Measurements from ENCODE around the gene ATF6B.
"Not testable (repeated sequence)": the region's sequence is repeated elsewhere in the genome, so short reads cannot be mapped to it uniquely, and the experiment has no call there.

The ATF6B gene

GRCh38 chr6:32079566-32080290 lies 48.3 kb downstream of the ATF6B start:
- no peak for DNase-seq

- DNase-seq: no peak
Measured at GRCh38 chr6:32076321-32076809, 51.7 kb downstream of the ATF6B start.

- no peak for DNase-seq
Measured at GRCh38 chr6:32075781-32076180, 52.3 kb downstream of the ATF6B start.

- no peak for DNase-seq
Measured at GRCh38 chr6:32074996-32075532, 53.0 kb downstream of the ATF6B start.

- no peak for DNase-seq
Measured at GRCh38 chr6:32073613-32074012, 54.4 kb downstream of the ATF6B start.

- no peak for DNase-seq
Measured at GRCh38 chr6:32073101-32073500, 54.9 kb downstream of the ATF6B start.

DNA sequence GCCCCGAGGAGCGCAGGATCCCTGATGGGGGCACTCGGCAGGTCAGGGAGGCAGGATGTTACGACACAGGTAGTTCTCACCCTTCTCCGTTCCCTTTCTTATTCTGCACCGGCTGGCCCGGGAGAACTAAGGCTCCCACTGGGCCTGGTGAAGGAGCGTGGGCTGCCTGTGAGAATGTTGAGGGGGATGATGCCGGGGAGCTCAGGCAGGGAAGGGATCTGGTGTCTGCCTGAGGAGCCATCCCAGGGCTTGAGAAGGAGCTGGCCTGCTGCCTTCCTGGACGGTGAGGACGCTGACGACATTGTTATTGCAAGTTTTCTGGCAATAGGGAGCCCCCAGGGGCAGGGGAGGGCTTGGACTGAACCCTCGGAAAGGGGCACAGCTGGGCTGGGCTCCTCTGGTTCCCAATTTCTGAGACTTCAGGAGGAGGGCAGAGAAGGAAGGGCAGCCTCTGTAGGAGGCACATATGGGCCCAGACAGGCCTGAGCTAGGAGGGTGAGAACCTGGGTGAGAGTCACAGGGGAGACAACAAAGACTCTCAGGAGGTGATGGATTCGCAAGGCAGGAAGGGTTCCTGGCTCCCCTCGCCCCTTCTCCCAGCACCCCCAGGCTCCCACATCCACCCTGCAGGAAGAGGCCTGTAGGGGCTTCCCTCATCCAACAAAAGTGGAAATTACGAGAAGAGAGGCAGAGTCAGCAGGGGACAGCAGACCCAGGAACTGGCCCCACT lies 57.1 kb downstream of the ATF6B start:
- no peak for DNase-seq

GRCh38 chr6:32069878-32070515 lies 58.0 kb downstream of the ATF6B start:
- DNase-seq: no peak

- DNase-seq: no peak
Measured at GRCh38 chr6:32069460-32069859, 58.6 kb downstream of the ATF6B start.

DNA sequence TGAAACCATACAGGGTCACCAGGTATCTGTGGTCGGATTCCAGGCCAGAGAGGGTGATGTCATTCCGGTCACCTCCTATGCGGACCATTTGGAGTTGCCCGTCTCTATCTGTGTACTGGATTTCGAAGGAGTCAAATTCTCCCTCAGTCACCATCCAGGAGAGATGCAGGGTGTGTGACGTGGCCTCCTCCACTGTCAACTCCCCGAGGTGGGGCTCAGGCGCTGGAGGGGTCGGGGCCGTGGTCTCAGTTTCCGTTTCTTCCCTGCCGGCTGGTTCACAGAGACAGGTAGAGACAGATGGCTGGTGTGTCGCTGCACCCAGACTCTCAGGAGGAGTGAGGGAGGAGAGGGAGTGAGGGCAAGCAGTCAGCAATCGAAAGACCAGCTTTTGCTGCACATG lies 59.2 kb downstream of the ATF6B start:
- no peak for DNase-seq

GRCh38 chr6:32068315-32068714 lies 59.7 kb downstream of the ATF6B start:
- DNase-seq: not testable (repeated sequence)

DNA sequence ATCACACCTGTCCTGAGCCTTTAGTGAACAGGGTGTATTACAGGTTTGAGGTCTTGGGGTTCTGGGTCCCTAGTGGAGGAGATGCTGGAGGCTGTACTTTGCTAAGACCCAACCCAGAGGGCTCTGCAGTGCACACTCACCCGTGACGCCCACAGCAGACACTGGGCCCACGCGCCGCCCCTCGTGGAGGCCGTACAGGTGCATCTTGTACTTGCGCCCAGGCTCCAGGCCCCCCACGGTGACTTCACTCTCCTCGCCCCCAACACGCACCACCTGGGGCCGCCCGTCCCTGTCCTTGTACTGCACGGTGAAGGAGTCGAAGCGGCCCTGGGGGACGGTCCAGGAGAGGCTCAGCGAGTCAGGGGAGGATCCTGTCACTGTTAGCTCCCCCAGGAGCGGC lies 60.5 kb downstream of the ATF6B start:
- not testable (repeated sequence) for DNase-seq
